A204.1 (cell line): ENCODE measurements around the gene ANKRD11.
"Not testable (repeated sequence)": the region's sequence is repeated elsewhere in the genome, so short reads cannot be mapped to it uniquely, and the experiment has no call there.

ENCODE experiments used
- FAIRE-seq: peaks from 2 replicates; lab custom pipeline; 2012; peaks lifted over from hg19 to GRCh38; lab: Jason Lieb, UNC

ANKRD11 gene

GRCh38 chr16:89478576-89479221, 11.7 kb downstream of the ANKRD11 start:
- FAIRE-seq, result no peak

- FAIRE-seq, result no peak
These were observed 13.5 kb downstream of the ANKRD11 start for GRCh38 chr16:89476811-89477261.

- FAIRE-seq, result no peak
These were observed 14.0 kb downstream of the ANKRD11 start for GRCh38 chr16:89476379-89476778.

- FAIRE-seq, result no peak
These were observed 15.2 kb downstream of the ANKRD11 start for GRCh38 chr16:89475144-89475543.

GRCh38 chr16:89473791-89474414, 16.5 kb downstream of the ANKRD11 start:
- FAIRE-seq, result no peak

GRCh38 chr16:89473136-89473712, 17.1 kb downstream of the ANKRD11 start:
- no peak for FAIRE-seq

- no peak for FAIRE-seq
These were observed 17.7 kb downstream of the ANKRD11 start for GRCh38 chr16:89472711-89473075.

- no peak for FAIRE-seq
These were observed 23.0 kb downstream of the ANKRD11 start for GRCh38 chr16:89467382-89467781.

GRCh38 chr16:89466920-89467319, 23.4 kb downstream of the ANKRD11 start:
- FAIRE-seq, result no peak

GRCh38 chr16:89463312-89463711, 27.0 kb downstream of the ANKRD11 start:
- not testable (repeated sequence) for FAIRE-seq

GRCh38 chr16:89462639-89463038, 27.7 kb downstream of the ANKRD11 start:
- FAIRE-seq, result not testable (repeated sequence)

GRCh38 chr16:89461890-89462289, 28.5 kb downstream of the ANKRD11 start:
- FAIRE-seq, result not testable (repeated sequence)

- no peak for FAIRE-seq
These were observed 29.8 kb downstream of the ANKRD11 start for GRCh38 chr16:89460556-89460955.

- FAIRE-seq, result no peak
These were observed 31.4 kb downstream of the ANKRD11 start for GRCh38 chr16:89458967-89459366.

- no peak for FAIRE-seq
These were observed 31.8 kb downstream of the ANKRD11 start for GRCh38 chr16:89458551-89458950.

- no peak for FAIRE-seq
These were observed 33.9 kb downstream of the ANKRD11 start for GRCh38 chr16:89456419-89456959.

- FAIRE-seq, result no peak
These were observed 34.7 kb downstream of the ANKRD11 start for GRCh38 chr16:89455692-89456091.

- no peak for FAIRE-seq
These were observed 35.2 kb downstream of the ANKRD11 start for GRCh38 chr16:89455178-89455577.

- FAIRE-seq, result not testable (repeated sequence)
These were observed 35.8 kb downstream of the ANKRD11 start for GRCh38 chr16:89454378-89455125.

- no peak for FAIRE-seq
These were observed 36.6 kb downstream of the ANKRD11 start for GRCh38 chr16:89453501-89454321.

GRCh38 chr16:89452925-89453324, 37.4 kb downstream of the ANKRD11 start:
- no peak for FAIRE-seq

GRCh38 chr16:89452241-89452640, 38.1 kb downstream of the ANKRD11 start:
- FAIRE-seq, result no peak
